K562 (cell line): Measurements from ENCODE around the gene CSNK2A1. TPM values are rescaled to one million over a fixed set of nuclear protein-coding genes. Genes with fewer than 3 reads are reported as not detected.

Experiments
- ATAC-seq: fragments of 200-7000 bp; cut with Tn5 transposase; 3 replicates; pipeline ENCODE4 v1.9.1; 2020; ENCODE audit warnings: moderate library complexity
- BruUV-seq: library from RNA; stranded (reverse); fragments of 400-500 nt; replicated peaks from 2 replicates; lab custom pipeline; 2021; lab: Mats Ljungman, UMichigan
- CTCF ChIA-PET: fragments of 300-600 bp; formaldehyde crosslinking; extraction: SDS; loops from one replicate; lab custom pipeline; 2021; ENCODE audit warnings: low intra/inter-chr PET ratio; lab: Yijun Ruan, JAX
- POLR2A ChIA-PET: fragments of 300-600, 350-650 bp; sonication (Branson Sonifier 250); formaldehyde crosslinking; extraction: SDS; loops from one replicate; lab custom pipeline; 2021; ENCODE audit warnings: antibody characterized with exemption, inconsistent platforms; lab: Yijun Ruan, JAX
- DNase-seq, 4 experiments: peaks; one replicate each; pipeline versions ENCODE4 v3.0.0 to v3.0.0-alpha.2; 2011 to 2018; ENCODE audit warnings: low spot score in 3 of 4, mixed read lengths in 3 of 4; ENCODE audit errors: extremely low read depth in 1 of 4
- FAIRE-seq: peaks from 2 replicates; lab custom pipeline; 2011; peaks lifted over from hg19 to GRCh38; lab: Jason Lieb, UNC
- H2AFZ ChIP-seq: 2 replicates; pipeline ENCODE4 v1.6.0; 2011; ENCODE audit warnings: low read depth, low read length, control low read depth, inconsistent platforms
- H3K27ac ChIP-seq: fragments of 200-600 bp; 3 replicates; pipeline ENCODE4 v1.8.0; 2011; ENCODE audit warnings: low read depth, mild to moderate bottlenecking, control low read depth, inconsistent platforms, low read length, moderate library complexity, mixed read lengths; ENCODE audit errors: extremely low read depth
- H3K27me3 ChIP-seq, 2 experiments: fragments of 300-600 bp in 1 of 2; 2 replicates in 1 of 2; 3 replicates in 1 of 2; pipeline versions ENCODE4 v1.6.0 to v1.8.0; 2011; ENCODE audit warnings: inconsistent platforms in 2 of 2, low read length in 2 of 2, mild to moderate bottlenecking in 1 of 2, mixed read lengths in 1 of 2, moderate library complexity in 1 of 2; ENCODE audit not compliant: control insufficient read depth in 2 of 2, insufficient read depth in 2 of 2
- H3K36me3 ChIP-seq: fragments of 300-600 bp; 3 replicates; pipeline ENCODE4 v1.8.0; 2011; ENCODE audit warnings: mild to moderate bottlenecking, low read length, inconsistent platforms; ENCODE audit not compliant: control insufficient read depth, insufficient read depth
- H3K4me1 ChIP-seq, 2 experiments: fragments of 200-600 bp in 1 of 2; replicated peaks in 1 of 2; 2 replicates in 1 of 2; 3 replicates in 1 of 2; pipeline versions ENCODE4 v1.5.1 to v1.8.0; 2011; ENCODE audit warnings: inconsistent platforms in 2 of 2, low read length in 2 of 2, mild to moderate bottlenecking in 1 of 2, mixed read lengths in 1 of 2, moderate library complexity in 1 of 2; ENCODE audit not compliant: control insufficient read depth in 2 of 2, insufficient read depth in 2 of 2
- H3K4me2 ChIP-seq: 2 replicates; pipeline ENCODE4 v1.6.1; 2011; ENCODE audit warnings: low read length, control low read depth, inconsistent platforms, mixed read lengths; ENCODE audit not compliant: insufficient read depth
- H3K4me3 ChIP-seq: fragments of 200-600 bp; sonication (generic), shearing (Covaris generic); 2 replicates; pipeline ENCODE4 v1.5.1; 2016; ENCODE audit warnings: control low read depth, inconsistent platforms
- H3K79me2 ChIP-seq: fragments of 200-600 bp; 3 replicates; pipeline ENCODE4 v1.8.0; 2011; ENCODE audit warnings: low read length, inconsistent platforms; ENCODE audit not compliant: control insufficient read depth, insufficient read depth
- H3K9ac ChIP-seq, 2 experiments: 2 replicates each; pipeline versions ENCODE4 v1.6.0 to v1.6.1; 2011; ENCODE audit warnings: low read depth in 2 of 2, low read length in 2 of 2, control low read depth in 1 of 2, inconsistent platforms in 1 of 2, mild to moderate bottlenecking in 1 of 2, mixed read lengths in 1 of 2; ENCODE audit not compliant: insufficient read depth in 1 of 2
- H3K9me1 ChIP-seq: one replicate; pipeline ENCODE4 v1.6.0; 2011; ENCODE audit warnings: inconsistent platforms, mild to moderate bottlenecking, low read length, moderate library complexity; ENCODE audit not compliant: control insufficient read depth, insufficient read depth
- H3K9me3 ChIP-seq: replicated peaks from 2 replicates; pipeline ENCODE4 v1.5.1; 2011; ENCODE audit warnings: low read depth, low read length, inconsistent platforms; ENCODE audit not compliant: control insufficient read depth, insufficient read depth
- H4K20me1 ChIP-seq: replicated peaks from 2 replicates; pipeline ENCODE4 v1.6.1; 2011; ENCODE audit warnings: low read length, inconsistent platforms, mixed read lengths; ENCODE audit not compliant: control insufficient read depth, insufficient read depth
- ARID1B ChIP-seq: fragments of 450-650 bp; IDR thresholded peaks from 2 replicates; pipeline ENCODE4 v1.6.1; 2016; ENCODE audit warnings: antibody characterized with exemption, mild to moderate bottlenecking, inconsistent platforms
- BRD4 ChIP-seq: fragments of 200-600 bp; sonication (generic); IDR thresholded peaks from 2 replicates; pipeline ENCODE4 v1.6.1; 2017; ENCODE audit warnings: inconsistent platforms
- HLTF ChIP-seq: fragments of 450-650 bp; IDR thresholded peaks from 2 replicates; pipeline ENCODE4 v1.6.1; 2016
- NFIC ChIP-seq: fragments of 450-650 bp; IDR thresholded peaks from 2 replicates; pipeline ENCODE4 v1.6.1; 2017; ENCODE audit warnings: mild to moderate bottlenecking, inconsistent platforms
- NR1H2 ChIP-seq: sonication (generic); formaldehyde crosslinking; IDR thresholded peaks from 2 replicates; pipeline ENCODE4 v1.4.0; 2020; ENCODE audit warnings: mild to moderate bottlenecking, missing genetic modification reagents
- POLR2AphosphoS2 ChIP-seq: IDR thresholded peaks from 2 replicates; pipeline ENCODE4 v1.6.1; 2012; ENCODE audit warnings: low read length, improper control_type of control experiment
- ZNF24 ChIP-seq: fragments of 450-650 bp; IDR thresholded peaks from 2 replicates; pipeline ENCODE4 v1.6.1; 2016
- ZNF561 ChIP-seq: fragments of 450-650 bp; formaldehyde crosslinking; conservative IDR thresholded peaks from 2 replicates; pipeline ENCODE4 v1.4.0; 2020; ENCODE audit warnings: mild to moderate bottlenecking, moderate library complexity
- WGBS: fragments of 100-300 bp; shearing (Covaris generic); methylation state at CpG from one replicate; pipeline ENCODE4 v1.1.6; 2016; ENCODE audit warnings: low coverage, mixed read lengths; ENCODE audit not compliant: insufficient coverage; ENCODE audit errors: missing lambda C conversion rate; 5-methylcytosine and 5-hydroxymethylcytosine counted together
- in situ Hi-C: fragments of 300-500 bp; cut with MboI; formaldehyde crosslinking; loops from 4 replicates; pipeline ENCODE4 v1.15.0; 2018; ENCODE audit warnings: inconsistent platforms, mixed read lengths
- intact Hi-C: fragments of 100-400 bp; cut with micrococcal nuclease; formaldehyde crosslinking; loops from 2 replicates; pipeline ENCODE4 v1.14.2; 2022
- polyA plus RNA-seq, 8 experiments: library from polyadenylated mRNA; depleted of rRNA in 4 of 8; stranded (reverse) in 5 of 8; unstranded in 3 of 8; fragments of >200 nt; fragmentation: Nextera tagmentation in 2 of 8; fragmentation: Illumina TruSeq in 1 of 8; extraction: Ambion mirVana in 2 of 8; extraction: Trizol in 1 of 8; gene quantifications; 2 replicates each; pipeline versions ENCODE4 v1.2.1 to v1.2.3, GENCODE V29; 2011 to 2014; ENCODE audit warnings: inconsistent platforms in 1 of 8, missing spikeins in 1 of 8
- total RNA-seq, 7 experiments: library from RNA; depleted of rRNA in 6 of 7; stranded (reverse); fragments of >200 nt in 6 of 7; fragmentation: Illumina TruSeq in 2 of 7; extraction: Trizol in 2 of 7; gene quantifications; 2 replicates each; pipeline versions ENCODE4 v1.2.1 to v1.2.3, GENCODE V29; 2011 to 2021; ENCODE audit warnings: low replicate concordance in 1 of 7

The CSNK2A1 gene
- total and polyA plus RNA-seq, 9 of the 15 experiments (the other 6 are each of a cell fraction or from before 2014, with no cell fraction given), result 71.0 to 251 (median 103) TPM

- CTCF ChIA-PET, result no interaction called here
- peak overlapping the region; percentile 62; the same call in 2 of the 3 replicates for H3K27ac ChIP-seq
- H2AFZ ChIP-seq, result no peak overlapping the region
- no peak overlapping the region for H3K4me3 ChIP-seq
- intact Hi-C loops (no loop called here), in situ Hi-C loops (no loop called here)
- H3K9me1 ChIP-seq, result peaks cover 6% of the 10 kb centered on the region
- WGBS, result 84% methylated on average over 5 of the region's 5 CpGs
- H3K4me1 ChIP-seq, result peaks cover 0 to 12% of the 10 kb centered on the region in 2 experiments; a peak in 3 of 5 replicates
- no peak for TF ChIP-seq POLR2AphosphoS2
- TF ChIP-seq HLTF, result no peak
- no peak for TF ChIP-seq ZNF24
- no peak for TF ChIP-seq BRD4
- TF ChIP-seq ARID1B, result no peak
- TF ChIP-seq ZNF561 (CRISPR knock-in tag), result no peak
- peak; percentile 87 for TF ChIP-seq NFIC
- no peak for TF ChIP-seq NR1H2 (CRISPR knock-in tag)
- TF ChIP-seq, all 486 proteins: peak for 1
- POLR2A ChIA-PET, result interaction anchor here (0.6 to 4.5 kb wide), 9 partner anchors 8 to 48 kb away, joined by 3 to 21 read pairs (median 4); no protein-coding TSS in a partner anchor
- Histone ChIP-seq H3K9ac (no peak overlapping the region), H3K9me3 (no peaks in the 10 kb centered on the region), H3K79me2 (peaks cover 44% of the 10 kb centered on the region), H3K27me3 (no peaks in the 10 kb centered on the region), H3K36me3 (peaks cover 60% of the 10 kb centered on the region), H3K4me2 (0 out of 2 replicates have a peak overlapping the region, but pooled peaks have one; percentile 40), H4K20me1 (peaks cover 4% of the 10 kb centered on the region)
- DNase-seq (no peak), FAIRE-seq (peak; percentile 57), ATAC-seq (peak; percentile 51)
- BruUV-seq, result no TSS peak
Observed at GRCh38 chr20:445514-446336, 97.9 kb downstream of the CSNK2A1 start.
